ENCODE results near the gene MAMLD1. TPM values are rescaled to one million over a fixed set of nuclear protein-coding genes. Genes with fewer than 3 reads are reported as not detected.
A peak's percentile ranks its signal among the peaks of the same experiment; 100 is the strongest.

The MAMLD1 gene
- total RNA-seq, 1 donor from 2014 or later = 5.0 TPM

GRCh38 chrX:150446151-150446550, 83.0 kb downstream of the MAMLD1 start:
- Histone ChIP-seq H3K36me3 (no peaks in the 10 kb centered on the region), H3K9me3 (no peaks in the 10 kb centered on the region), H3K27me3 (no peaks in the 10 kb centered on the region), H3K4me3 (no peak overlapping the region), H3K4me1 (no peaks in the 10 kb centered on the region), H3K27ac (peak overlapping the region; percentile 17)
- intact Hi-C loops (cut with DNase I) = no loop called here
- peak; percentile 67 for ATAC-seq
- DNase-seq = no peak
- TF ChIP-seq CTCF (IDR thresholded peaks at IDR 0.05) = peak; percentile 9

GRCh38 chrX:150446995-150447394, 83.9 kb downstream of the MAMLD1 start:
- Histone ChIP-seq H3K27me3 (no peaks in the 10 kb centered on the region), H3K4me3 (no peak overlapping the region), H3K4me1 (no peaks in the 10 kb centered on the region), H3K9me3 (no peaks in the 10 kb centered on the region), H3K36me3 (no peaks in the 10 kb centered on the region), H3K27ac (no peak overlapping the region)
- intact Hi-C loops (cut with DNase I) = no loop called here
- DNase-seq = no peak
- ATAC-seq = no peak
- no peak for TF ChIP-seq CTCF (IDR thresholded peaks at IDR 0.05)

- no peak for TF ChIP-seq CTCF (IDR thresholded peaks at IDR 0.05)
- intact Hi-C loops (cut with DNase I) = no loop called here
- no peaks in the 10 kb centered on the region for H3K36me3 ChIP-seq
These were observed 86.2 kb downstream of the MAMLD1 start for GRCh38 chrX:150449313-150449712.

GRCh38 chrX:150450519-150451177, 87.5 kb downstream of the MAMLD1 start:
- Histone ChIP-seq H3K4me1 (no peaks in the 10 kb centered on the region), H3K4me3 (no peak overlapping the region), H3K9me3 (no peaks in the 10 kb centered on the region), H3K27ac (no peak overlapping the region), H3K27me3 (no peaks in the 10 kb centered on the region), H3K36me3 (no peaks in the 10 kb centered on the region)
- ATAC-seq (no peak), DNase-seq (no peak)
- intact Hi-C loops (cut with DNase I) = no loop called here
- no peak for TF ChIP-seq CTCF (IDR thresholded peaks at IDR 0.05)

More at GRCh38 chrX:150449313-150449712, 86.2 kb downstream of the MAMLD1 start:
- H3K27ac ChIP-seq = no peak overlapping the region
- no peaks in the 10 kb centered on the region for H3K9me3 ChIP-seq
- DNase-seq = no peak
- no peaks in the 10 kb centered on the region for H3K27me3 ChIP-seq
- H3K4me3 ChIP-seq = no peak overlapping the region
- no peaks in the 10 kb centered on the region for H3K4me1 ChIP-seq
- no peak for ATAC-seq

- intact Hi-C loops (cut with DNase I) = no loop called here
- Histone ChIP-seq H3K27ac (no peak overlapping the region), H3K4me1 (no peaks in the 10 kb centered on the region), H3K4me3 (no peak overlapping the region), H3K27me3 (no peaks in the 10 kb centered on the region), H3K36me3 (no peaks in the 10 kb centered on the region), H3K9me3 (no peaks in the 10 kb centered on the region)
- no peak for TF ChIP-seq CTCF (IDR thresholded peaks at IDR 0.05)
- ATAC-seq (no peak), DNase-seq (no peak)
These were observed 88.8 kb downstream of the MAMLD1 start for GRCh38 chrX:150451953-150452352.

- intact Hi-C loops (cut with DNase I) = no loop called here
- no peaks in the 10 kb centered on the region for H3K36me3 ChIP-seq
- H3K4me1 ChIP-seq = no peaks in the 10 kb centered on the region
- no peak for ATAC-seq
- no peak for DNase-seq
- TF ChIP-seq CTCF (IDR thresholded peaks at IDR 0.05) = no peak
- no peaks in the 10 kb centered on the region for H3K9me3 ChIP-seq
- H3K4me3 ChIP-seq = no peak overlapping the region
- H3K27ac ChIP-seq = no peak overlapping the region
- H3K27me3 ChIP-seq = no peaks in the 10 kb centered on the region
These were observed 91.0 kb downstream of the MAMLD1 start for GRCh38 chrX:150454083-150454482.
